ENCODE data around the gene C3orf18. TPM values are rescaled to one million over a fixed set of nuclear protein-coding genes. Genes with fewer than 3 reads are reported as not detected.

C3orf18 gene
- total RNA-seq, 1 donor from 2014 or later, result 8.9 TPM

- DNase-seq (ENCODE audit: low read depth), result no peak
- no peak for TF ChIP-seq CTCF (conservative IDR thresholded peaks at IDR 0.05; ENCODE audit: low read depth, low read length)
- no peak overlapping the region for H3K4me3 ChIP-seq (ENCODE audit: low read depth, low read length)
These were observed 4.7 kb downstream of the C3orf18 start for GRCh38 chr3:50562861-50563260.

- DNase-seq (ENCODE audit: low read depth), result no peak
- TF ChIP-seq CTCF (conservative IDR thresholded peaks at IDR 0.05; ENCODE audit: low read depth, low read length), result no peak
- no peak overlapping the region for H3K4me3 ChIP-seq (ENCODE audit: low read depth, low read length)
These were observed 7.8 kb downstream of the C3orf18 start for GRCh38 chr3:50559702-50560101.

- no peak overlapping the region for H3K4me3 ChIP-seq (ENCODE audit: low read depth, low read length)
- TF ChIP-seq CTCF (conservative IDR thresholded peaks at IDR 0.05; ENCODE audit: low read depth, low read length), result no peak
- DNase-seq (ENCODE audit: low read depth), result no peak
These were observed 9.6 kb downstream of the C3orf18 start for GRCh38 chr3:50557915-50558314.

- TF ChIP-seq CTCF (conservative IDR thresholded peaks at IDR 0.05; ENCODE audit: low read depth, low read length), result no peak
- no peak for DNase-seq (ENCODE audit: low read depth)
- no peak overlapping the region for H3K4me3 ChIP-seq (ENCODE audit: low read depth, low read length)
These were observed 10.4 kb downstream of the C3orf18 start for GRCh38 chr3:50557106-50557505.

GRCh38 chr3:50554553-50554952 is 13.0 kb downstream of the C3orf18 start:
- TF ChIP-seq CTCF (conservative IDR thresholded peaks at IDR 0.05; ENCODE audit: low read depth, low read length), result no peak
- no peak for DNase-seq (ENCODE audit: low read depth)
- no peak overlapping the region for H3K4me3 ChIP-seq (ENCODE audit: low read depth, low read length)

- no peak overlapping the region for H3K4me3 ChIP-seq (ENCODE audit: low read depth, low read length)
- DNase-seq (ENCODE audit: low read depth), result no peak
- TF ChIP-seq CTCF (conservative IDR thresholded peaks at IDR 0.05; ENCODE audit: low read depth, low read length), result no peak
These were observed 14.9 kb downstream of the C3orf18 start for GRCh38 chr3:50552598-50552997.

GRCh38 chr3:50551681-50552435 is 15.7 kb downstream of the C3orf18 start:
- no peak for DNase-seq (ENCODE audit: low read depth)
- peak; percentile 23 for TF ChIP-seq CTCF (conservative IDR thresholded peaks at IDR 0.05; ENCODE audit: low read depth, low read length)
- H3K4me3 ChIP-seq (ENCODE audit: low read depth, low read length), result no peak overlapping the region

Data from epithelial cell of proximal tubule (primary cell).